GM18520 (cell line): ENCODE results near the gene ADAMTS2.

Source experiments
- ATAC-seq: cut with Tn5 transposase; IDR thresholded peaks from one replicate; pipeline ENCODE4 v1.9.1; 2021; ENCODE audit not compliant: unreplicated experiment

ADAMTS2 gene

DNA sequence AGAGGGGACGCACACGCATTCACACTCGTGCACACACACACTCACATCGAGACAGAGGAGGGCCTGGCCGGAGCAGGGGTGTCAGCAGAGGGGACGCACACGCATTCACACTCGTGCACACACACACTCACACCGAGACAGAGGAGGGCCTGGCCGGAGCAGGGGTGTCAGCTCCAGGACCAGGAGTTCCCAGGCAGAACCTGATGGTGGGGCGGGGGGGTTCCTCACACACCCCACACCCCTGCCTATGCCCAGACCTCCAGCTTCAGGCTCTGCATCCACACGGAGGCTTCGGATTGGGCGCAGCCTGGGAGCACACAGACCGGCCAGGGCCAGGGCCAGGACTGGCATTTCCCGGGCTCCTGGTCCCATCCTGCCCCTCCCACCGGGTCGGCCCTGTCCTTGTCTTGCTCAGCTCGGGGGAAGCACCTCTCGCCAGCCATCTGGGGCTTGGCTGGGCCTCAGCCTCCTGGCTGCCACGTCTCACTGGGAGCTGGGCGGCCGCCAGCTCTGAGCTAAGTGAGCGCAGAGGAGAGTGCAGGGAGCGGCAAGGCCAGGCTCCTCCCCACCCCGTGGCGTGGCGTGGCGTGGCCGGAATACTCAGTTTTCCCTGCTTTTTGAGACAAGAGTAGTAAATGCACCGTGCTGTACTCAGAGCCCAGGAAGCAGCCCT, 31.3 kb downstream of the ADAMTS2 start:
- no peak for ATAC-seq

DNA sequence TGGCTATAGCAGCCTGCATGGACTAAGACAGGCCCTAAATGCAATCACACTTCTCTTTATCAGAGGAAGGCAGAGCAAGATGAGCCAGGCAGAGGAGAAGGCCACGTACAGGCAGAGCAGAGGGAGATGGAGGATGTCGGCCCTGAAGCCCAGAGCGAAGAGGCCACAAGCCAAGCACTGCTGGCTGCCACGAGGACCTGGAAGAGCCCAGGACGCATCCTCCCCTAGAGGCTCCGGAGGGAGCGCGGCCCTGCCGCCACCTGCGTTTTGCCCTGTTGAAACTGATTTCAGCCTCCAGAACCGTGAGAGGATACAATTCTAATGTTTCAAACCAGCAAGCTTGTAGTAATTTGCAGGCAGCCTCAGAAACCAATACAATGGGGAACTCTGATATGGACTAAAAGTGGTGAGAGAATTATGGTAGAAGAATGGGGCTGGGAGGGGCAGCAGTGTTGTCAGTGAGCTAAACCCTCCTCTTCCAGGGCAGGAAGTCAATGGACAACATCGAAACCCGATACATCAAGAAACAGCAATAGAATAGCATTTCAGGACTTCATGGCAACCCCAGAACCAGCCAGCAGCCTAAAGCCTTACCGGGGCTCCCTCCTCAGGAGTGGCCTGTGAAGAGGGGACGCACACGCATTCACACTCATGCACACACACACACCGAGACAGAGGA, 32.6 kb downstream of the ADAMTS2 start:
- no peak for ATAC-seq

DNA sequence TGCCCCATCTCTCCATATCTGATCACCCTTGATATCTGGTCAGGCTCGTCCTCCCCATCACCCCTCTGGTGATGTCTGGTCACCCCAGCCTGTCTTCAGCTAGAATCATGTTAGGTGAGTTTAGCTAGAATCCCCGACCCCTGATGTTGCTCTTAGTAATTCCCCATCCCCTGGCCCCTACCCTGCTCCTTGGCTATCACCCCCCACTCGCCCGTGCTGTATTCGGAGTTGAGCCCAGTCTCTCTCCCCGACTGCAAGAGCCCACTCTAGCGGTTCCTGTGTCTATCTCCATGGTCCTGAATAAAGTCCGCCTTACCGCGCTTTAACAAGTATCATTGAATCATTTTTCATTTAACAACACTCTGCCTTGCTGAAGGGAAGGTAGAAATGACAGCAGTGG, 33.7 kb downstream of the ADAMTS2 start:
- no peak for ATAC-seq

DNA sequence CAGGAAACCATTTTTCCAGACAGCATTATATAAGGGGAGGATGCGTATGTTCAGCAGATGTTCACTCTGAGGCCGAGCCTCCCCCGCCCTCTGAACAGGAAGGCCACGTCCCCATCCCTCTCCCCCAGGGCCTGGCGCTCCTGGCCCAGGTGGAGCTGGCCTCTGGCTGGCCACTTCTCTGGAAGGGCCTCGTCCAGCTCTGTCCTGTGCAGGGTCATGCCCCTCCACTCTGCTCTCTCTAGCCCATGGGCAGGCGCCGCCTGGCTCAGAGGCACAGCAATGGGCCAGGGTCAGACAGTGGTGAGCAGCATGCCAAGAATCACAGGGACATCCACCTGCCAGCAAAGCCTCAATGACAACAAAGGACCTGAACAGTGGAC, 34.2 kb downstream of the ADAMTS2 start:
- no peak for ATAC-seq

DNA sequence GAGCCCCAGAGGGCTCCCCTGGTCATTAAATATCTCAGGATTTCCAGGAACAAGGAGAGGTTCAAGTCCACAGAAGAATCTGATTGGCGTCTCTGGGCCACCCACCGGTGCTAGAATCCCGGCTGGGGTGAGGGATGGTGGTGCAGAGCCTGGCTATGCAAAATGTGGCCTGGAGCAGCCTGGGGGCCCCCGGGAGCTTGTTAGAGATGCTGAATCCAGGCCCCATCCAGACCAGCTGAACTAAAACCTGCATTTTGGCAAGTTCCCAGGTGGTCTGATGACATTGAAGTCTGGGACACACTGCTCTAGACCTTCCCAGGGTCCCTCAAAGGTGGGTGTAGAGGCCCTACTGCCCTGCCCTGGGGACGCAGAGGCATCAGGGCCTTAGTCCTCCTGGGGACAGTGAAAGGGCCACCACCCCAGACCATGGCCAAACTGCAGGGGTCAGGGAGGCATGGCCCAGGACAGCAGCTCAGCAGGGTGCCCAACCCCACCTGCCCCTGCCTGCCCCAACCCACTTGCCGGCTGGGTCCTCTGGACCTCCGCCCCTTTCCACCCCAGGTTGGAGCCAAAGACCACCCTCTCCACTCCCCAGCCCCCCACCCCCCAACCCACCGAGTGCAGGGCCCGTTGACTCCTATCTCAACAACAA, 34.7 kb downstream of the ADAMTS2 start:
- ATAC-seq, result no peak

DNA sequence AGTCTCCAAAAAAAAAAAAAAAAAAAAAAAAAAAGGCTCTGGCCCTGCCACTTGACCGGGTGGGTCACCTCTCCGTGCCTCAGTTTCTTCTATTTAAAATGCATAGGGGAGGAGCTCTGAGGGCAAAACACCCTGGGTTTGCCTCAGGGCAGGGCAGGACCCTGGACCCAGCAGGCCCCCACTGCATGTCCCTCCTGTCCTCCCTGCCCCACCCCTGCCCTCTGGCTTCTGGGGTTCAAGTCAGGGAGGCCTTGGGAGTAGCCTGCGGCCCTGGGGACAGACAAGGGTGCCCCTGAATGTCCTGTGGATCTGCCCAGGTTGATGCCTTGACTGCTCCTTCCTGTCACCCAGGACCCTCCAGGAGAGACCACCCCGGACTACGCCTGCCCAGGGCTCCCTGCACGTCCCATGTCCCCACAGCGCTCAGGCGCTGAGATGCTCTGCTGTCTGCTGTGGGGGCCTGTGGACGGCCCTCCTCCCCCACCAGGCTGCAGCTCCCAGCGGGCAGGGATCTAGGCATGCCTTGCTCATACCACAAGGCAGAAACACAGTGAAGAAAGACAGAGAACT, 35.4 kb downstream of the ADAMTS2 start:
- no peak for ATAC-seq

DNA sequence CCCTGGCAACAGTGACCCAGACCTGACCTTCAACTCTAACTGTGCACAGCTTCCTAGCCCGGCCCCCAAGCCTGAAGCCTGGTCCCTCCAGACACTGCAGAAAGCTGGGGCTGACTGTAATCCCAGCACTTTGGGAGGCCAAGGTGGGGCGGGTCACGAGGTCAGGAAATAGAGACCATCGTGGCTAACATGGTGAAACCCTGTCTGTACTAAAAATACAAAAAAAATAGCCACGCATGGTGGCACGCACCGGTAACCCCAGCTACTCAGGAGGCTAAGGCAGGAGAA, 35.9 kb downstream of the ADAMTS2 start:
- ATAC-seq, result no peak

DNA sequence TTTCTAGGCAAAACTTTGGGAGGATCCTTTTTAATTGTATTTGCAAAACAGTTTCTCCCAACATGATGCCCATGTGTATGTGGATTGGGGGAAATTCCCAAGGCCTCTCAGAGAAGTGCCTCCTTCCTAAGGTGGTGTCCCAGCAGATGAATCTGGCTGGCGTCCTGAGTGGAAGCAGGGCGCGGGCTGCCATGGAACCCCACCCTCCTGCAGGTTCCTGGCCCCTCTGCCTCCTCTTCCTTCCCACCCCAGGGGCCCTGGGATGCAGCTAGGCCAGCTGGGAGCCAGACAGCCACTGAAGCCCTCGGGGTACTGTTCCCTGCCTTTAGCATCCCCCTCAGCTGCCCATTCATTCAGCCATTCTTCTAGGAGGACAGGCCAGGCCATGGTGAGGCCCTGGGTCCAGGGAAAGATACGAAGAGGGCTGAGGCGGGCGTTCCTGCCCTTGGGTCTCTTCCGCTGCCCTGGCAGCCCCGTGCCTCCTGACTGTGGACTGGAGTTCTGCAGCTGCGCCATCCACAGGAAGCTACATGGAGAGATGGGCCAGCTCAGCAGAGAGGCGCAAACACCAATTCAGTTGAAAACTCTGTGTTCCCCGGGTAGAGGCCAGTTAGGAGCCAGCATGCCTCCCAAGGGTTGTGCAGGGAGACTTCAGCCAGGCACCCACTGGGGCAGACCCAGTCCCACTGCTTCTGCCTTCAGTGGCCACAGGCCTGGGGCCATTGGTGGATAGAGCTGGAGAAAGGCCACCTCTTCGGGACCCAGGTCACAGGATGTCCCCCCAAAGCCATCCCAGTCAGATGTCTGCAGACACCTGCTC, 36.5 kb downstream of the ADAMTS2 start:
- ATAC-seq, result no peak

DNA sequence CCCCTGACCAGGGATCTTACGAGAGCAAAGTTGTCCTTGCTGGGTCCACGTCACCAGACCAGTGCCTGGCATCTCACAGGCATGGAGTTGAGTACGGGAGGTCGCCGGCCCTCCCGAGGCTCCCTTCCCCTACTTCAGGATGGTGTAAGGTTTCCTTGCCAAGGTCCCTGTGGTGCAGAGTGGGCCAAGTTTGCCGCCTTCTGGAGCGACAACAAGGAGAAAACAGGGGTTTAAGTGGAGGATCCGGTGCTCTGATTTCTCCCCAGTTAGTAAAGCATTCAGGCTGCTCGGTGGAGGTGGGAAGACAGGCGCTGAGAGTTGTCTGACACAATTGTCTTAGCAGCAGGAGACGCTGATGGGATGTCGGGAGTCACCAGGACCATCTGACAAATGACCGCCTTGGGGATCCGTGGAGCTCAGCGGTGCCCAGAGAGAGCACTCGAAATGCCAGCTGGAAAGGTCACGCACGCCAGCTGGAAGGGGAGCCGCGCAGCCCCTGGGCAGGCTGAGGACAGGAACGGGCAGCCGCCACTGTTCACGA, 37.3 kb downstream of the ADAMTS2 start:
- no peak for ATAC-seq

DNA sequence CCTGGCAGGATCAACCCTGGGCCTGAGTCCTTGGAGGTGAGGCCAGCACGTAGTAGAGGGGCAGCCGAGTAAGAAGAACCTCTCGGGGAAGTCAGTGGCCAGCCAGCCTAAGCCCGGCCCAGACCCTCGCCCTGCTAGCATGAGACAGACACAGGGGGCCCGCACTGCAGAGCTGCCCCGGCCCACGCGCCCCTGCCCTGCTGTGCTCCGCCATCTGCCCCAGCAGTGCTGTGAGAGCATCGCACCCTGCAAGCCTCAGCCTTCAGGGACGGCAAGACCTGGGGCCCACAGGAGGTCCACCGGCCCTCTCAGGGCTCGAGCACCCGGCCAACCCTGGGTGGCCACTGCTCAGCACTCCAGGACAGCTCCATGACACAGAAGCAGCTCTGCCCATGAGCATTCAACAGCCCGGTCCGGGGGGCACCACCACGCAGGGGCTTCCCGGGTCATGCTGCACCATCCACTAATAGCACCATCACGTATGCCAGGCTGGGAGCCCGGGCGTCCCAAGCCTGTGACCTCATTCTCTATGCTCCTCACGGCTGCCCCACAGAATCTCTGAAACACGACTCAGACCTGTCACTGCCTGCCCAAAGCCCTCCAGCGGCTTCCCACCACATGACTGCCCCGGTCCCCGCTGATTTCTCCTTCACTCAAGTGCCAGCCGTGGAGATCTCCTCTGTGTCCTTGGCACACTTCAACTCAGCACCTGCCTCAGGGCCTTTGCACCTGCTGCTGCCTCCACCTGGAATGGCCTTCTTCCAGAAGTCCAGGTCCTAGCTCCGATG, 38.1 kb downstream of the ADAMTS2 start:
- ATAC-seq, result no peak

DNA sequence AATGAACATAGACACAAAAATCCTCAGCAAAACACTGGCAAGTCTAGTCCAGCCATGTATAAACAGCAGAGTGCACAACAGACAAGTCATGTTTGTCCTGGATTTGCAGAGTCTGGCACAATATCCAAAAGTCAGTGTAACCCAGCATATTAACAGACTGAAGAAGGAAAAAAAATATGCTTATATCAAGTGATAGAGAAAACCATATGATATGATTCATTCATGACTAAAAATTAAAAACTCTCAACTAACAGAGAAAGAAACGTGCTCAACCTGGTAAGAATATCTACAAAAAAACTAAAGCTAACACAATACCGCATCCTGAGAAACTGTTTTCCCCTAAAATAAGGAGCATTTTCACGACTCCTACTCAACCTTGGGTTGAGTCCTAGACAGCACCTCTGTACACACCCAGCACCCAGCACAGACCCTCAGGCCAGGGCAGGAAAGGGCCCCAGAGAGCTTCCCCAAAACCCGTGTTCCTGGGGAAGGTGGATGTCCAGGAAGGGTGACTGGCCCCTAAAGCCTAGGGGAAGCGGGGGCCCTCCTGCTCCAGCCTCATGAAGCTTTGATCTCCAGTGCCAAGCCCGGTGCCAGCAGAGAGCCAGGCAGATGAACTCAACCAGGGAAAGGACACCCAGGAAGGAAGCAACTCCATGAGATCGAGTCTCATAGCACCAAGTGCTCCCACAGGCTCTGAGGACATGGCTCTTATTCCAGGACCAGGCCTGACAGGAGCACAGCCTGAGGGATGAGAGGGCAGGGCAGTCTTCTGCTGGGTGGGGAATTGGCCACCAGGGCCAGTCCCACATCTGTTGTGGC, 38.9 kb downstream of the ADAMTS2 start:
- no peak for ATAC-seq

DNA sequence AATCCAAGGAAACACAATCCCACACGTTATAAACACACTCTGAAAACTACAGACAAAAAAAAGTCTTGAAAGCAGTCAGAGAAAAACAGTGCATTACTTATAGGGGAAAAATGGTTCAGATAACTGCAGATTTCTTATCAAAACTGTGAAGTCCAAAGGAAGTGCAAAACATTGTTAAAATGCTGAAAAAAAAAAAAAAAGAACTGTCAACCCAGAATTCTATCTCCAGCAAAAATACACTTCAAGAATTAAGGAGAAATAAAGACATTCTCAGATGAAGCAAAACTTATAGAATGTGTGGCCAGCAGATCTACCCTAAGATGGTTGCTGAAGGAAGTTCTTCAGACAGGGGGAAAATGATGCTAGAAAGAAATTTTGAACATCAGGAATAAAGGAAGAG, 40.4 kb downstream of the ADAMTS2 start:
- ATAC-seq, result no peak

DNA sequence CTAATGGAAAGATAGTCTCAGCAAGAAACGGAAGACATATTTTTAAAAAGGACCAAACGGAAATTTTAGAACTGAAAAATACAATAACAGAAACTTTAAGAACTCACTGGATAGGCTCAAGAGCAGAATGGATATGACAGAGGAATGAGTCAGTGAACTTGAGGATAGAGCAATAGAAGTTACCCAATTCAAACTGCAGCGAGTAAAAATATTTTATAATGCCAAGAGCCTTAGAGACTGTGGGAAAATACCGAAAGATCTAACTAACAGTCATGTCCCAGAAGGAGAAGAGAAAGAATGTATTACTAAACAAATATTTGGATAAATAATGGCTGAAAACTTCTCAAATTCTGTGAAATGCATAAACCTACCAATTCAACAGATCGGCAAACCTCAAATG, 40.8 kb downstream of the ADAMTS2 start:
- ATAC-seq, result no peak

DNA sequence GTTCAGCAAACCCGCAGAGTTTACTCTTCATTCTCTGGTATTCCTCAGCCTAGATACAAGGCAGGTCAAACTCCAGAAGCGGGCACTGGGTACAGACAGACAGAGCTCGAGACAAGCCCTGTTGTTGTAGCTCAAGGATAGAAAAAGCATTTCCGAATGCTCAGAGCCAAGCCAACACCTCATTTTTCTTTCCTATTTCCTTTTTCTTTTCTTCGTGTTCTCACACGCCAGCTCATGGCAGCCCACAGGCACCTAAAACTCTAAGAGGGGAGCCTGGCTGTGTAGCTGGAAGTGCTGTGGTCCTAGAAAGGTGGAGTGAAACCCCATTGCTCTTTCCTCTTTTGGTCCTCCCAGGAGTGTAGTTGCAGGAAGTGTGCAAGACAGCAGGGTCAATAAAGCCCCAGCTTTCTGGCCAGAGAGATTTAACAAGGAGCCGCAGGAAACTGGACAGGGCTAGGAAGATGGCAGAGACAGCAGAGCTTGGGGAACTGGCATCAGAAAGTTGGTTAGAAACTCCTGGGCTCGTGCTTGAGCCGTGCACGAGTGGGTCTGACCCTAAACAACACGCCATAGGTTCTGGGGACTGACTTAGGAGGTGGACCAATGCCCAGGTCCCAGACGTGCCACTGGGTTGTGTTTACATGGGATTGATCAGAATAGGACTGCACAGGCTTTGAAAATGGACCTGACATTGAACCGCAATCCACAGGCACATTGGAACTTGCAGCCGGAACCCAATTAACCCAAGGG, 41.6 kb downstream of the ADAMTS2 start:
- no peak for ATAC-seq

DNA sequence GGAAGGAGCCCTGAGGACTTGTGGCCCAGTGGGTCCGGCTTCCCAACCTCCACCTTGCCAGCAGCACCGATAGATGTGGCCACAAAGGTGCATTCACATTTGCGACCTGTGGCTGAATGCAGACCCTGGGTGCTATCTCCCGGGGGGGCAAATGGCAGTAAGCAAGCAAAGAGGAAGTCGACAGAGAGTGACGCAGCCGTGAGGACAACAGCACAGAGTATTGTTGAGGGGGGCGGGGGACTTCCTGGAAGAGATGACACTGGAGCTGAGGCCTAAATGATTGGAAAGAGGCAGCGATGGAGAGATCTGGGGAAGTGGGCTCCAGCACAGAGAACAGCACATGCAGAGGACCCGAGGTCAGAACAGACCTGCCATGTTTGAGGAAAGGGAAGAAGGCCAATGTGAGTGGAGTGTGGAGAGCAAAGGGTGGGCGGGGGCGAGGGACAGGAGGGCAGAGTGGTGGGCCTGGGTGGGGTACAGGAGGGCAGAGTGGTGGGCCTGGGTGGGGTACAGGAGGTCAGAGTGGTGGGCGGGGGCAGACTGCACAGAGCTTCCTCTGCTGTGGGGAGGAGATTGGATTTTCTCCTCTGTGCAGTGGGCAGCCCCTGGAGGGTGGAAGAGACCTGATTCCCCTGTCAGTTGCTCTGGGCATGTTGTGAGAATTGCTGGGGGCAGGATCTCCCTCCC, 42.6 kb downstream of the ADAMTS2 start:
- ATAC-seq, result no peak

DNA sequence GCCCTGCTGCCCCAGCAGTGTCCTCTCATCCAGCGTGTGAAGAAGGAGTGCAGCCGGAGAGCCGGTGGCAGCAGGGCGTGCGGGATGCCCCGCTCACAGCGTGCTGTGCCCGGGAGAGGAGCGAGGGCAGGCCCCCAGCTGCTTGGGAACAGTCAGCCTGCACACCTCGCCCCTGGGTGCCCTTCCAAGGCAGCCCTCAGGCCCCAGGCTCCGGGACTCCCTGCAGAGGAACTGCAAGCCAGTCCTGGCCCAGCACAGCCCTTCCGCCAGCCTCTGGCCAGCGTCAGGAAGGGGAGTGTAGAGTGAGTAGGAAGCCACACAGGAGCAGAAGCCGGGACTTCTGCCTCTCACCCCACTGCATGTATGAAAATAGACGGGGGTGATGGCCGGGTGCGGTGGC, 43.5 kb downstream of the ADAMTS2 start:
- no peak for ATAC-seq

DNA sequence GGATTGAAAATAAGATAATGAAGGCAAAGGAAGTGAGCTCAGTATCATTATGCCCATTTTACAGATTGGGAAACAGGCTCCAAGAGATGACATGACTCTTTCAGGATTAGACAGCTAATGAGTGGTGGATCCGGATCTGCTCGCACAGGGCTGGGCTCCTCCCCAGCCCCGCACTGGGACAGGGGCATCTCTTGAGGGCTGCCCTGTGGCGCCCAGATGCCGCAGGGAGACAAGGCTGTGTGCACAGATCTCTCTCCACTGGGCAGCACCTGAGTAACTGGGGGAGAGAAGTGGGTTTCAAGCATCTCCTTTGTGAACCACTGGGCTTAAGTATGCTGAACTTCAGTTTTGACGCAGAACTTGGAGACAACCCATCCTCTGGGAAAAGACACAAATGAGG, 43.9 kb downstream of the ADAMTS2 start:
- no peak for ATAC-seq

DNA sequence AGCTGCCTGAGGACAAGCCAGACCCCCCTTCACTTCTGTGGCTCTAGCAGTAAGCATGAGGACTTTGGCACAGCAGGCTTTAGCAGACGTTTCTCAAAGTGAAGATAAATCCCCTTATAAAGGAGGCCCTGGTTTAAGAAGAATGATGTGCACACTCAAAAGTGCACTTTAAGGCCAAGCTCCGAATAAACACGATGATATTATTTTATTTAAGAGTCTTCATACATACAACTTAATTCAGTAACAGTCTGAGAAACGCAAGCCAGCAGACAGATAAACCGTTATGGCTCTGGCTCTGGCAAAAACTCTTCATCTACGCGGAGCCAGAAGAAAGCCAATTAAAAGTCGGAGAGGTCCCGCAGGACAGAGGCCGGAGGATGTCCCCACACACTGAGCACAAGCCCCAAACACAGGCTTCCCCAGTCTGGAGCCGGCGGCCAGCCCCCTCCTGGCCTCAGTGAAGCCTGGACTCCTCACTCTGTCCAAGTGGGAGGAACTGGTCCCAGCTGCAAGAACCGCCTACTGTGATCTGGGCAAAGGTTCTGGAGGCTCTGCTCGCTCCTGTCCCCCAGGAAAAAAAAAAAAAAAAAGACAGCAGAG, 44.6 kb downstream of the ADAMTS2 start:
- ATAC-seq, result no peak
